OCI-LY7 (cell line): ENCODE measurements around the gene PFN1. TPM values are rescaled to one million over a fixed set of nuclear protein-coding genes. Genes with fewer than 3 reads are reported as not detected.
A peak's percentile ranks its signal among the peaks of the same experiment; 100 is the strongest.

Experiments used
- BruUV-seq: library from RNA; stranded (reverse); fragments of 400-500 nt; replicated peaks from 2 replicates; lab custom pipeline; 2021; lab: Mats Ljungman, UMichigan
- CTCF ChIA-PET: fragments of 300-600 bp; sonication (Branson Sonifier 250); formaldehyde crosslinking; loops from one replicate; lab custom pipeline; 2022; ENCODE audit warnings: antibody characterized with exemption; ENCODE audit not compliant: unreplicated experiment; lab: Charles Lee
- POLR2A ChIA-PET: fragments of 300-600 bp; sonication (Branson Sonifier 250); formaldehyde crosslinking; loops from one replicate; lab custom pipeline; 2022; ENCODE audit warnings: antibody characterized with exemption; lab: Charles Lee
- DNase-seq: peaks from one replicate; pipeline ENCODE4 v3.0.0-alpha.2; 2015; ENCODE audit warnings: low spot score
- H2AFZ ChIP-seq: fragments of 200-600 bp; sonication (generic), shearing (Covaris generic); 2 replicates; pipeline ENCODE4 v1.6.1; 2014; ENCODE audit warnings: mild to moderate bottlenecking, antibody characterized with exemption, low read length, moderate library complexity
- H3K27ac ChIP-seq: fragments of 200-600 bp; sonication (generic); 2 replicates; pipeline ENCODE4 v1.5.1; 2014; ENCODE audit warnings: mixed run types, low read depth, mild to moderate bottlenecking, moderate library complexity, low read length, inconsistent platforms; ENCODE audit not compliant: poor library complexity, severe bottlenecking
- H3K36me3 ChIP-seq: fragments of 200-600 bp; sonication (generic); 2 replicates; pipeline ENCODE4 v1.6.1; 2014; ENCODE audit warnings: mild to moderate bottlenecking, antibody characterized with exemption, low read length, moderate library complexity, mixed read lengths; ENCODE audit not compliant: insufficient read depth
- H3K4me1 ChIP-seq: fragments of 200-600 bp; sonication (generic); 2 replicates; pipeline ENCODE4 v1.5.1; 2014; ENCODE audit warnings: mild to moderate bottlenecking, low read length; ENCODE audit not compliant: insufficient read depth, poor library complexity, severe bottlenecking
- H3K4me2 ChIP-seq: fragments of 200-600 bp; sonication (generic); 2 replicates; pipeline ENCODE4 v1.6.1; 2014; ENCODE audit warnings: mild to moderate bottlenecking, low read length
- H3K4me3 ChIP-seq: fragments of 200-600 bp; sonication (generic); 2 replicates; pipeline ENCODE4 v1.5.1; 2014; ENCODE audit warnings: mild to moderate bottlenecking, low read depth, low read length; ENCODE audit not compliant: poor library complexity, severe bottlenecking
- H3K79me2 ChIP-seq: fragments of 200-600 bp; sonication (generic); 2 replicates; pipeline ENCODE4 v1.6.1; 2016; ENCODE audit warnings: low read depth, mild to moderate bottlenecking, low read length, moderate library complexity, mixed read lengths; ENCODE audit not compliant: insufficient read depth
- H3K9me2 ChIP-seq: fragments of 200-600 bp; sonication (generic); 2 replicates; pipeline ENCODE4 v1.6.1; 2016; ENCODE audit warnings: mild to moderate bottlenecking, low read length, mixed read lengths; ENCODE audit not compliant: insufficient read depth
- H3K9me3 ChIP-seq: fragments of 200-600 bp; sonication (generic); 2 replicates; pipeline ENCODE4 v1.6.1; 2014; ENCODE audit warnings: mild to moderate bottlenecking, mixed run types, low read length, mixed read lengths
- H4K20me1 ChIP-seq: fragments of 200-600 bp; sonication (generic); 2 replicates; pipeline ENCODE4 v1.6.1; 2014; ENCODE audit warnings: mild to moderate bottlenecking, antibody characterized with exemption, low read length, moderate library complexity, mixed read lengths; ENCODE audit not compliant: insufficient read depth
- CTCF ChIP-seq: fragments of 200-600 bp; sonication (generic); conservative IDR thresholded peaks from 2 replicates; pipeline ENCODE4 v1.5.1; 2014; ENCODE audit warnings: mild to moderate bottlenecking, antibody characterized with exemption, low read length, moderate library complexity, mixed read lengths
- EZH2phosphoT487 ChIP-seq: fragments of 200-600 bp; sonication (generic); IDR thresholded peaks from 2 replicates; pipeline ENCODE4 v1.6.1; 2018; ENCODE audit warnings: low read depth, borderline replicate concordance, mild to moderate bottlenecking, mixed run types, antibody characterized with exemption, low read length, moderate library complexity, mixed read lengths
- intact Hi-C: fragments of 100-400 bp; cut with micrococcal nuclease; formaldehyde crosslinking; loops from one replicate; pipeline ENCODE4 v1.10.0; 2022; ENCODE audit not compliant: unreplicated experiment
- total RNA-seq, 2 experiments: library from RNA; depleted of rRNA in 1 of 2; stranded (reverse); fragments of >200 nt in 1 of 2; shearing (Covaris generic) in 1 of 2; gene quantifications; 2 replicates each; pipeline ENCODE4 v1.2.3, GENCODE V29; 2014 to 2022

PFN1 gene
- total RNA-seq, 2 experiments from 2014 or later, result 1,053 TPM

GRCh38 chr17:4972752-4973151, 24.4 kb upstream of the PFN1 start:
- Histone ChIP-seq H3K9me3 (no peaks in the 10 kb centered on the region), H2AFZ (no peak overlapping the region), H3K27ac (no peak overlapping the region), H4K20me1 (no peaks in the 10 kb centered on the region), H3K79me2 (peaks cover 8% of the 10 kb centered on the region; the same call in 1 of the 2 replicates), H3K4me2 (no peak overlapping the region), H3K4me3 (no peak overlapping the region), H3K9me2 (no peaks in the 10 kb centered on the region), H3K36me3 (peaks cover 37% of the 10 kb centered on the region), H3K4me1 (peaks cover 14% of the 10 kb centered on the region)
- ChIA-PET CTCF (no interaction called here), POLR2A (no interaction called here)
- intact Hi-C loops, result no loop called here
- TF ChIP-seq CTCF, result no peak
- no peak for TF ChIP-seq EZH2phosphoT487
- TSS peak; percentile 57 for BruUV-seq
- DNase-seq, result no peak

GRCh38 chr17:4972322-4972721, 24.0 kb upstream of the PFN1 start:
- H4K20me1 ChIP-seq, result no peaks in the 10 kb centered on the region
- no peak for DNase-seq
- POLR2A ChIA-PET, result no interaction called here
- CTCF ChIA-PET, result no interaction called here
- no peak overlapping the region for H2AFZ ChIP-seq
- H3K36me3 ChIP-seq, result peaks cover 32% of the 10 kb centered on the region
- H3K27ac ChIP-seq, result no peak overlapping the region
- H3K4me2 ChIP-seq, result no peak overlapping the region
- peaks cover 14% of the 10 kb centered on the region for H3K4me1 ChIP-seq
- H3K9me2 ChIP-seq, result no peaks in the 10 kb centered on the region
- intact Hi-C loops, result no loop called here
- H3K79me2 ChIP-seq, result peaks cover 8% of the 10 kb centered on the region; the same call in 1 of the 2 replicates
- no peaks in the 10 kb centered on the region for H3K9me3 ChIP-seq
- BruUV-seq, result no TSS peak
- H3K4me3 ChIP-seq, result no peak overlapping the region
- TF ChIP-seq EZH2phosphoT487, result no peak
- TF ChIP-seq CTCF, result no peak

GRCh38 chr17:4971826-4972225, 23.5 kb upstream of the PFN1 start:
- H3K27ac ChIP-seq, result no peak overlapping the region
- no peaks in the 10 kb centered on the region for H3K9me2 ChIP-seq
- POLR2A ChIA-PET, result no interaction called here
- no peak overlapping the region for H3K4me3 ChIP-seq
- no peaks in the 10 kb centered on the region for H3K9me3 ChIP-seq
- BruUV-seq, result no TSS peak
- no peak overlapping the region for H2AFZ ChIP-seq
- peaks cover 8% of the 10 kb centered on the region; the same call in 1 of the 2 replicates for H3K79me2 ChIP-seq
- peaks cover 14% of the 10 kb centered on the region for H3K4me1 ChIP-seq
- intact Hi-C loops, result no loop called here
- CTCF ChIA-PET, result no interaction called here
- H4K20me1 ChIP-seq, result no peaks in the 10 kb centered on the region
- peaks cover 28% of the 10 kb centered on the region for H3K36me3 ChIP-seq
- no peak overlapping the region for H3K4me2 ChIP-seq
- no peak for DNase-seq
- TF ChIP-seq EZH2phosphoT487 (no peak), CTCF (no peak)
